OCI-LY3 (cell line): ENCODE measurements around the gene PHF14.

Source experiments
- H2AFZ ChIP-seq: fragments of 200-600, 300-600 bp; shearing (Covaris generic); 2 replicates; pipeline ENCODE4 v1.6.0; 2014; ENCODE audit warnings: antibody characterized with exemption, low read depth, low read length
- H3K27ac ChIP-seq: fragments of 200-600, 300-600 bp; sonication (generic); 2 replicates; pipeline ENCODE4 v1.5.1; 2014; ENCODE audit warnings: mild to moderate bottlenecking, low read length, moderate library complexity, mixed read lengths
- H3K27me3 ChIP-seq: fragments of 200-600, 300-600 bp; sonication (generic); 2 replicates; pipeline ENCODE4 v1.6.1; 2014; ENCODE audit warnings: low read depth, low read length, mixed read lengths
- H3K36me3 ChIP-seq: fragments of 200-600, 300-600 bp; sonication (generic); replicated peaks from 2 replicates; pipeline ENCODE3; 2014; ENCODE audit warnings: low read depth, low read length, mixed read lengths
- H3K4me1 ChIP-seq: fragments of 300-600, 200-600 bp; sonication (generic); 2 replicates; pipeline ENCODE4 v1.6.1; 2014; ENCODE audit warnings: low read length, mixed read lengths
- H3K4me2 ChIP-seq: fragments of 200-600, 300-600 bp; sonication (generic); 2 replicates; pipeline ENCODE4 v1.6.1; 2014; ENCODE audit warnings: low read length, mixed read lengths
- H3K4me3 ChIP-seq: fragments of 300-600, 200-600 bp; sonication (generic); 2 replicates; pipeline ENCODE4 v1.5.1; 2014; ENCODE audit warnings: antibody characterized with exemption, mild to moderate bottlenecking, low read length, moderate library complexity
- H3K79me2 ChIP-seq: fragments of 300-600, 200-600 bp; shearing (Covaris generic); 2 replicates; pipeline ENCODE4 v1.6.1; 2014; ENCODE audit warnings: mild to moderate bottlenecking, low read length, mixed read lengths
- H3K9ac ChIP-seq: fragments of 300-600, 200-600 bp; shearing (Covaris generic); 2 replicates; pipeline ENCODE4 v1.6.0; 2014; ENCODE audit warnings: mild to moderate bottlenecking, low read length, moderate library complexity
- H3K9me3 ChIP-seq: fragments of 200-600, 300-600 bp; shearing (Covaris generic); 2 replicates; pipeline ENCODE4 v1.6.1; 2014; ENCODE audit warnings: low read length, mixed read lengths; ENCODE audit not compliant: insufficient read depth
- H4K20me1 ChIP-seq: fragments of 200-600, 300-600 bp; sonication (generic); 2 replicates; pipeline ENCODE4 v1.6.1; 2016; ENCODE audit warnings: low read length, mixed read lengths; ENCODE audit not compliant: insufficient read depth
- EZH2phosphoT487 ChIP-seq: fragments of 200-600 bp; shearing (Covaris generic); IDR thresholded peaks from 2 replicates; pipeline ENCODE4 v1.6.1; 2018; ENCODE audit warnings: antibody characterized with exemption, mixed run types, low read depth
- TF ChIP-seq, protein P1 (sequence below): fragments of 200-600, 300-600 bp; sonication (generic); IDR thresholded peaks from 2 replicates; pipeline ENCODE4 v1.5.1; 2014; ENCODE audit warnings: antibody characterized with exemption, low read length, low read depth

The PHF14 gene

DNA sequence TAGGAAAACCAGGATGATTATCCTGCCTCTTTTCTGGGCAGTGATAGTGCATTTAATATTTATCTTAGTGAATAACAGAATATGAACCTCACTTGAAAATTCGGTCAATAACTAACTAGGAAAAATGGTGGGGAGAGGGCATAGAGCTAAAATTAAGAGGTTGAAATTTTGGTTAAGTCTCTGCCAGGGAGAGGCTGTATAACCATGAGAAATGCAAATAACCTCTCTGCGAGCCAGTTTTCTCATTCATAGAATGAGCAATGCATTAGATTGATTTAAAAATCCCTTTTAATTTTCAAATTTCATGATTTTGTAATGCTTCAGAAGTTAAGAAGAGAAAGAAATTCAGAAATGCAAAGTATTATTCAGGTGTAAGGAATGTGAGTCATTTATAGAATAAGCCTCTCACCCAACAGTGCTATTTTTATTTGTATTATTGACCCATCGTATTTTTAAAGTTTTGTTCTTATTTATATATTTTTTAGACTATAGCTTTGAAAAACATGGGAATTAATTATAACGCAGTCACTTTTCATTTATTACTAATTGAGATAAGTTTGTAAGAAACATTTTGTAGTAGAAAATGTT, 104.7 kb downstream of the PHF14 start:
- Histone ChIP-seq H4K20me1 (no peaks in the 10 kb centered on the region), H2AFZ (no peak overlapping the region), H3K9me3 (no peaks in the 10 kb centered on the region), H3K79me2 (no peaks in the 10 kb centered on the region), H3K4me3 (no peak overlapping the region), H3K27ac (no peak overlapping the region), H3K27me3 (no peaks in the 10 kb centered on the region), H3K9ac (no peak overlapping the region), H3K4me2 (no peak overlapping the region), H3K36me3 (peaks cover 3% of the 10 kb centered on the region), H3K4me1 (peaks cover 9% of the 10 kb centered on the region)
- TF ChIP-seq EZH2phosphoT487 = no peak
- TF ChIP-seq, protein P1, sequence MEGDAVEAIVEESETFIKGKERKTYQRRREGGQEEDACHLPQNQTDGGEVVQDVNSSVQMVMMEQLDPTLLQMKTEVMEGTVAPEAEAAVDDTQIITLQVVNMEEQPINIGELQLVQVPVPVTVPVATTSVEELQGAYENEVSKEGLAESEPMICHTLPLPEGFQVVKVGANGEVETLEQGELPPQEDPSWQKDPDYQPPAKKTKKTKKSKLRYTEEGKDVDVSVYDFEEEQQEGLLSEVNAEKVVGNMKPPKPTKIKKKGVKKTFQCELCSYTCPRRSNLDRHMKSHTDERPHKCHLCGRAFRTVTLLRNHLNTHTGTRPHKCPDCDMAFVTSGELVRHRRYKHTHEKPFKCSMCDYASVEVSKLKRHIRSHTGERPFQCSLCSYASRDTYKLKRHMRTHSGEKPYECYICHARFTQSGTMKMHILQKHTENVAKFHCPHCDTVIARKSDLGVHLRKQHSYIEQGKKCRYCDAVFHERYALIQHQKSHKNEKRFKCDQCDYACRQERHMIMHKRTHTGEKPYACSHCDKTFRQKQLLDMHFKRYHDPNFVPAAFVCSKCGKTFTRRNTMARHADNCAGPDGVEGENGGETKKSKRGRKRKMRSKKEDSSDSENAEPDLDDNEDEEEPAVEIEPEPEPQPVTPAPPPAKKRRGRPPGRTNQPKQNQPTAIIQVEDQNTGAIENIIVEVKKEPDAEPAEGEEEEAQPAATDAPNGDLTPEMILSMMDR = no peak

DNA sequence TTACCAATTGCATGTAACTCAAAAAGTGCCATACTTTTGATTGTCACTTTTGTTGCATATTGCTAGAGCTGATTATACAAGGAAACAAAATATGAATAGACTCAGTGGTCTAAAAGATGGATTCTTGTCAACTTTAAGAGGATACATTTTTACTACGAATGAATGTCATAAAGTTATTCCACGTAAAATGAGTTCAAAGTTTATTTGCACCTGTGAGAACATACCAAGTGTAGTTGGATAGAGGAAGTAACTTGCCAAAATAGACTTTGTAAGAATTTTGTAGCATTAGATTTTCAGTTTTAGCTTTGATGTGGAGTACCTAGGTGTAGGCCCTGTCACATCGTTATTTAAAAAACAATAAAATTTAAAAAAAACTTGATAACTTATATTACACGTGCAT, 106.2 kb downstream of the PHF14 start:
- peaks cover 3% of the 10 kb centered on the region for H3K36me3 ChIP-seq
- H4K20me1 ChIP-seq = no peaks in the 10 kb centered on the region
- no peaks in the 10 kb centered on the region for H3K9me3 ChIP-seq
- H3K9ac ChIP-seq = no peak overlapping the region
- no peaks in the 10 kb centered on the region for H3K79me2 ChIP-seq
- no peak overlapping the region for H2AFZ ChIP-seq
- H3K4me2 ChIP-seq = no peak overlapping the region
- no peak overlapping the region for H3K4me3 ChIP-seq
- peaks cover 9% of the 10 kb centered on the region for H3K4me1 ChIP-seq
- TF ChIP-seq, protein P1 = no peak
- H3K27ac ChIP-seq = no peak overlapping the region
- H3K27me3 ChIP-seq = no peaks in the 10 kb centered on the region

GRCh38 chr7:11082121-11082520, 108.4 kb downstream of the PHF14 start:
- Histone ChIP-seq H3K4me1 (peaks cover 9% of the 10 kb centered on the region), H2AFZ (no peak overlapping the region), H3K9ac (no peak overlapping the region), H3K79me2 (no peaks in the 10 kb centered on the region), H3K27ac (no peak overlapping the region), H3K4me2 (no peak overlapping the region), H3K9me3 (no peaks in the 10 kb centered on the region), H3K36me3 (peaks cover 3% of the 10 kb centered on the region), H3K27me3 (no peaks in the 10 kb centered on the region), H4K20me1 (no peaks in the 10 kb centered on the region), H3K4me3 (no peak overlapping the region)
- TF ChIP-seq EZH2phosphoT487 = no peak
- TF ChIP-seq, protein P1 = no peak

- Histone ChIP-seq H3K4me2 (no peak overlapping the region), H3K9me3 (no peaks in the 10 kb centered on the region), H3K27me3 (no peaks in the 10 kb centered on the region), H3K36me3 (peaks cover 3% of the 10 kb centered on the region), H3K79me2 (no peaks in the 10 kb centered on the region), H4K20me1 (no peaks in the 10 kb centered on the region), H3K4me1 (peaks cover 8% of the 10 kb centered on the region), H3K4me3 (no peak overlapping the region), H3K9ac (no peak overlapping the region), H3K27ac (no peak overlapping the region), H2AFZ (no peak overlapping the region)
- TF ChIP-seq, protein P1 = no peak
- TF ChIP-seq EZH2phosphoT487 = no peak
Measured at GRCh38 chr7:11082552-11083213, 109.0 kb downstream of the PHF14 start.
